Neural crest cell (in vitro differentiated cells): ENCODE data around the gene PDZRN4. TPM values are rescaled to one million over a fixed set of nuclear protein-coding genes. Genes with fewer than 3 reads are reported as not detected.
"Not testable (repeated sequence)": the region's sequence is repeated elsewhere in the genome, so short reads cannot be mapped to it uniquely, and the experiment has no call there.

Source experiments
- DNase-seq: peaks from one replicate; pipeline ENCODE4 v3.0.0; 2021; ENCODE audit warnings: low read depth, mixed read lengths, low spot score
- H3K27ac Mint-ChIP-seq: one replicate; pipeline ENCODE4 v1.8.0; 2021; ENCODE audit warnings: mild to moderate bottlenecking, mixed read lengths; ENCODE audit not compliant: unreplicated experiment
- H3K27me3 Mint-ChIP-seq: 2 replicates; pipeline ENCODE4 v1.8.0; 2021; ENCODE audit warnings: low read depth, mild to moderate bottlenecking, mixed read lengths
- H3K36me3 Mint-ChIP-seq: 2 replicates; pipeline ENCODE4 v1.8.0; 2021; ENCODE audit warnings: low read depth, mild to moderate bottlenecking, mixed read lengths
- H3K4me1 Mint-ChIP-seq: 2 replicates; pipeline ENCODE4 v1.8.0; 2021; ENCODE audit warnings: mixed read lengths
- H3K4me3 Mint-ChIP-seq: one replicate; pipeline ENCODE4 v1.8.0; 2021; ENCODE audit warnings: mild to moderate bottlenecking, mixed read lengths
- H3K9me3 Mint-ChIP-seq: 2 replicates; pipeline ENCODE4 v1.8.0; 2021; ENCODE audit warnings: mixed read lengths
- CTCF ChIP-seq: fragments of 200-600 bp; sonication (generic); conservative IDR thresholded peaks from 2 replicates; pipeline ENCODE4 v1.5.0; 2021; ENCODE audit warnings: antibody characterized with exemption, mild to moderate bottlenecking
- total RNA-seq: library from RNA; stranded (reverse); gene quantifications from 2 replicates; pipeline ENCODE4 v1.2.1, GENCODE V29; 2021

The PDZRN4 gene
- total RNA-seq, 1 donor from 2014 or later = 2.5 TPM

DNA sequence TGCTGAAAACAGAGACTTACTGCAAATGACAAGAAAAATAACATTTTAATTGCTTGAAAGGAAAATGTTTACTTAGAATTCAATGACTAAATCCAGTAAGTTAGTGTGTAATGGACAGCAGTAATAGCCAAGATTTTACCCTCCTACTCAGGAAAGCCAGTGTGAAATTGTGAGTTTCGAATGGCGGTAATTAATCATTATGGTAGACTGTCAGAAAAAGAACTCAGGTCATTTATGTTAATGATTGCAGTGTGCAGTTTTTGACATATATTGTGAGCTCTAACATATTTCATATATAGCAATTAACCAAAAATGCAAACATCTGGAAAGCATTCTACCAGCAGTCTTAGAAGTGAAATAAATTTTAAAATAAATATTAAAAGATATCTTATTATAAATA, 60.3 kb downstream of the PDZRN4 start:
- Mint-ChIP-seq H3K36me3 (no peaks in the 10 kb centered on the region), H3K9me3 (peaks cover 6% of the 10 kb centered on the region), H3K27ac (no peak overlapping the region), H3K4me1 (no peaks in the 10 kb centered on the region), H3K4me3 (no peak overlapping the region), H3K27me3 (no peaks in the 10 kb centered on the region)
- no peak for DNase-seq
- no peak for TF ChIP-seq CTCF

DNA sequence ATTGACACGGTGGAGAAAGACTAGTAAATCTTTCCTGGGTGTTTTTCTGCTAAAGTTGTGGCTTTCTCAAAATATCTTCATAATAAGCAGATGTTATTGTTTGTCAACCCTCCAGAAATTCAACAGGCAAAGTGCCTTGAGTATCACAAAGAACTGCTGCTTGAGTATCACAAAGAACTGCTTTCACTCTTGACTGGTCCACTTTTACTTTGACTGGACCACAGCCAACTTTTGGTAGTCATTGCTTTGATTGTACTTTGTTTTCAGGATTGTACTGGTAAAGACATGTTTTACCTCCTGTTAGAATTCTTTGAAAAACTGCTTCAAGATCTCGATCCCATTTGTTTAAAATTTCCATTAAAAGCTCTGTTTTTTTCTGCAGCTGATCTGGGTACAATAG, 62.6 kb downstream of the PDZRN4 start:
- Mint-ChIP-seq H3K36me3 (no peaks in the 10 kb centered on the region), H3K9me3 (peaks cover 10% of the 10 kb centered on the region), H3K27ac (no peak overlapping the region), H3K27me3 (no peaks in the 10 kb centered on the region), H3K4me3 (no peak overlapping the region), H3K4me1 (no peaks in the 10 kb centered on the region)
- DNase-seq = no peak
- no peak for TF ChIP-seq CTCF

- Mint-ChIP-seq H3K4me1 (no peaks in the 10 kb centered on the region), H3K4me3 (no peak overlapping the region), H3K27ac (no peak overlapping the region), H3K36me3 (no peaks in the 10 kb centered on the region), H3K9me3 (peaks cover 14% of the 10 kb centered on the region), H3K27me3 (no peaks in the 10 kb centered on the region)
- DNase-seq = no peak
- TF ChIP-seq CTCF = no peak
Observed at GRCh38 chr12:41254004-41254914, 66.1 kb downstream of the PDZRN4 start.

GRCh38 chr12:41263196-41263595, 75.1 kb downstream of the PDZRN4 start:
- H3K36me3 Mint-ChIP-seq, DNase-seq, H3K9me3 Mint-ChIP-seq, H3K27me3 Mint-ChIP-seq, H3K4me3 Mint-ChIP-seq, H3K27ac Mint-ChIP-seq: not testable (repeated sequence)
- H3K4me1 Mint-ChIP-seq = peaks cover 23% of the 10 kb centered on the region

- Mint-ChIP-seq H3K27me3 (no peaks in the 10 kb centered on the region), H3K4me3 (no peak overlapping the region), H3K9me3 (peaks cover 5% of the 10 kb centered on the region), H3K27ac (no peak overlapping the region), H3K36me3 (no peaks in the 10 kb centered on the region), H3K4me1 (peaks cover 24% of the 10 kb centered on the region)
- no peak for DNase-seq
- TF ChIP-seq CTCF = peak; percentile 70
Observed at GRCh38 chr12:41264281-41264680, 76.2 kb downstream of the PDZRN4 start.

- no peak overlapping the region for H3K4me3 Mint-ChIP-seq
- no peak overlapping the region for H3K27ac Mint-ChIP-seq
- no peaks in the 10 kb centered on the region for H3K9me3 Mint-ChIP-seq
- H3K36me3 Mint-ChIP-seq = no peaks in the 10 kb centered on the region
- TF ChIP-seq CTCF = no peak
- H3K27me3 Mint-ChIP-seq = no peaks in the 10 kb centered on the region
- DNase-seq = no peak
- H3K4me1 Mint-ChIP-seq = peaks cover 31% of the 10 kb centered on the region
Observed at GRCh38 chr12:41269056-41269455, 80.9 kb downstream of the PDZRN4 start.
